ENCODE data around the gene ARID1B. TPM values are rescaled to one million over a fixed set of nuclear protein-coding genes. Genes with fewer than 3 reads are reported as not detected.

ARID1B gene
- total RNA-seq, 1 experiment from 2014 or later = 60.3 TPM

DNA sequence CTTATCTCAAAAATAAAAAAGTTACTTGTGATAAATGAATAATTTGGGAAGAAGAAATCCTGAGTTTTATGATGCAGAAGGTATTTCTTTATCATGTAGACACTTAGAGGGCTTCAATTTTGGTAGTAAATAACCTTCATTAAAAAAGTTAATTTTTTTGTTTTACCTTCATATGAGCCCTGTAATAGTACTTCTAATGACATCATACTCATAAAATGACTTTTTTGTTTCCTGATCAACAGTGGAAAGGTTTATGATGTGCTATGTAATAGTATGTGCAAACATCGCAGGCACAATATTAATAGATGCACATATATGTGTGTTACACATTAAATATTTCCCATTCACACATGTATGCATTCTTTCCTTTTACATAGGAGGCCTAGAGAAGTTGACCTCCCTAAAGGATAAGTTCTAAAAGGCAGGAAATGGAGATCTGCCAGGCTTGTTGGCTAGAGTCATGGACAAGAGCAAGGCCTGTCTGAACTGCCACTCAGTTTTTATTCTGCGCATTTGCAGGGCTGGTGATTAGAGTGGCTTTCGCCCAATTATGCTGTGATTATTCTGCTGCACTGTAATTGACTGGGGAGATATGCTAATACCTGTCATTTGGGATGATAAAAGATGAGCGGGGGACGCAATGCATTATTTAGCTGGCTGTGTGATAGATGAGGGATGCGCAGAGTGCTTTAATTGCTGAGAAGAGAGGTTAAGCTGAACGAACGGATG is 273.5 kb downstream of the ARID1B start:
- no peak for ATAC-seq
- CTCF ChIA-PET = no interaction called here
- TF ChIP-seq, protein P1, sequence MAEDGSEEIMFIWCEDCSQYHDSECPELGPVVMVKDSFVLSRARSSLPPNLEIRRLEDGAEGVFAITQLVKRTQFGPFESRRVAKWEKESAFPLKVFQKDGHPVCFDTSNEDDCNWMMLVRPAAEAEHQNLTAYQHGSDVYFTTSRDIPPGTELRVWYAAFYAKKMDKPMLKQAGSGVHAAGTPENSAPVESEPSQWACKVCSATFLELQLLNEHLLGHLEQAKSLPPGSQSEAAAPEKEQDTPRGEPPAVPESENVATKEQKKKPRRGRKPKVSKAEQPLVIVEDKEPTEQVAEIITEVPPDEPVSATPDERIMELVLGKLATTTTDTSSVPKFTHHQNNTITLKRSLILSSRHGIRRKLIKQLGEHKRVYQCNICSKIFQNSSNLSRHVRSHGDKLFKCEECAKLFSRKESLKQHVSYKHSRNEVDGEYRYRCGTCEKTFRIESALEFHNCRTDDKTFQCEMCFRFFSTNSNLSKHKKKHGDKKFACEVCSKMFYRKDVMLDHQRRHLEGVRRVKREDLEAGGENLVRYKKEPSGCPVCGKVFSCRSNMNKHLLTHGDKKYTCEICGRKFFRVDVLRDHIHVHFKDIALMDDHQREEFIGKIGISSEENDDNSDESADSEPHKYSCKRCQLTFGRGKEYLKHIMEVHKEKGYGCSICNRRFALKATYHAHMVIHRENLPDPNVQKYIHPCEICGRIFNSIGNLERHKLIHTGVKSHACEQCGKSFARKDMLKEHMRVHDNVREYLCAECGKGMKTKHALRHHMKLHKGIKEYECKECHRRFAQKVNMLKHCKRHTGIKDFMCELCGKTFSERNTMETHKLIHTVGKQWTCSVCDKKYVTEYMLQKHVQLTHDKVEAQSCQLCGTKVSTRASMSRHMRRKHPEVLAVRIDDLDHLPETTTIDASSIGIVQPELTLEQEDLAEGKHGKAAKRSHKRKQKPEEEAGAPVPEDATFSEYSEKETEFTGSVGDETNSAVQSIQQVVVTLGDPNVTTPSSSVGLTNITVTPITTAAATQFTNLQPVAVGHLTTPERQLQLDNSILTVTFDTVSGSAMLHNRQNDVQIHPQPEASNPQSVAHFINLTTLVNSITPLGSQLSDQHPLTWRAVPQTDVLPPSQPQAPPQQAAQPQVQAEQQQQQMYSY (CRISPR knock-in tag; IDR thresholded peaks at IDR 0.05) = no peak
- TF ChIP-seq ZNF416 (CRISPR knock-in tag; IDR thresholded peaks at IDR 0.05) = no peak
- no peak for TF ChIP-seq CREM (CRISPR knock-in tag; IDR thresholded peaks at IDR 0.05)
- no peak for TF ChIP-seq MYBL2 (CRISPR knock-in tag; IDR thresholded peaks at IDR 0.05)
- TF ChIP-seq NR1H2 (CRISPR knock-in tag; IDR thresholded peaks at IDR 0.05) = no peak
- TF ChIP-seq, protein P2, sequence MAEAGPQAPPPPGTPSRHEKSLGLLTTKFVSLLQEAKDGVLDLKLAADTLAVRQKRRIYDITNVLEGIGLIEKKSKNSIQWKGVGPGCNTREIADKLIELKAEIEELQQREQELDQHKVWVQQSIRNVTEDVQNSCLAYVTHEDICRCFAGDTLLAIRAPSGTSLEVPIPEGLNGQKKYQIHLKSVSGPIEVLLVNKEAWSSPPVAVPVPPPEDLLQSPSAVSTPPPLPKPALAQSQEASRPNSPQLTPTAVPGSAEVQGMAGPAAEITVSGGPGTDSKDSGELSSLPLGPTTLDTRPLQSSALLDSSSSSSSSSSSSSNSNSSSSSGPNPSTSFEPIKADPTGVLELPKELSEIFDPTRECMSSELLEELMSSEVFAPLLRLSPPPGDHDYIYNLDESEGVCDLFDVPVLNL (CRISPR knock-in tag; IDR thresholded peaks at IDR 0.05; ENCODE audit: borderline replicate concordance, low read depth) = no peak
- TF ChIP-seq, protein P3, sequence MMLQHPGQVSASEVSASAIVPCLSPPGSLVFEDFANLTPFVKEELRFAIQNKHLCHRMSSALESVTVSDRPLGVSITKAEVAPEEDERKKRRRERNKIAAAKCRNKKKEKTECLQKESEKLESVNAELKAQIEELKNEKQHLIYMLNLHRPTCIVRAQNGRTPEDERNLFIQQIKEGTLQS (CRISPR knock-in tag; conservative IDR thresholded peaks at IDR 0.05) = no peak
- TF ChIP-seq, protein P4, sequence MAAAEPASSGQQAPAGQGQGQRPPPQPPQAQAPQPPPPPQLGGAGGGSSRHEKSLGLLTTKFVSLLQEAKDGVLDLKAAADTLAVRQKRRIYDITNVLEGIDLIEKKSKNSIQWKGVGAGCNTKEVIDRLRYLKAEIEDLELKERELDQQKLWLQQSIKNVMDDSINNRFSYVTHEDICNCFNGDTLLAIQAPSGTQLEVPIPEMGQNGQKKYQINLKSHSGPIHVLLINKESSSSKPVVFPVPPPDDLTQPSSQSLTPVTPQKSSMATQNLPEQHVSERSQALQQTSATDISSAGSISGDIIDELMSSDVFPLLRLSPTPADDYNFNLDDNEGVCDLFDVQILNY (CRISPR knock-in tag; IDR thresholded peaks at IDR 0.05) = no peak
- TF ChIP-seq, protein P5, sequence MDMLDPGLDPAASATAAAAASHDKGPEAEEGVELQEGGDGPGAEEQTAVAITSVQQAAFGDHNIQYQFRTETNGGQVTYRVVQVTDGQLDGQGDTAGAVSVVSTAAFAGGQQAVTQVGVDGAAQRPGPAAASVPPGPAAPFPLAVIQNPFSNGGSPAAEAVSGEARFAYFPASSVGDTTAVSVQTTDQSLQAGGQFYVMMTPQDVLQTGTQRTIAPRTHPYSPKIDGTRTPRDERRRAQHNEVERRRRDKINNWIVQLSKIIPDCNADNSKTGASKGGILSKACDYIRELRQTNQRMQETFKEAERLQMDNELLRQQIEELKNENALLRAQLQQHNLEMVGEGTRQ (CRISPR knock-in tag; IDR thresholded peaks at IDR 0.05) = no peak
- TF ChIP-seq ZNF423 (CRISPR knock-in tag; IDR thresholded peaks at IDR 0.05) = no peak
- TF ChIP-seq ZNF232 (CRISPR knock-in tag; IDR thresholded peaks at IDR 0.05) = no peak
- TF ChIP-seq, protein P6, sequence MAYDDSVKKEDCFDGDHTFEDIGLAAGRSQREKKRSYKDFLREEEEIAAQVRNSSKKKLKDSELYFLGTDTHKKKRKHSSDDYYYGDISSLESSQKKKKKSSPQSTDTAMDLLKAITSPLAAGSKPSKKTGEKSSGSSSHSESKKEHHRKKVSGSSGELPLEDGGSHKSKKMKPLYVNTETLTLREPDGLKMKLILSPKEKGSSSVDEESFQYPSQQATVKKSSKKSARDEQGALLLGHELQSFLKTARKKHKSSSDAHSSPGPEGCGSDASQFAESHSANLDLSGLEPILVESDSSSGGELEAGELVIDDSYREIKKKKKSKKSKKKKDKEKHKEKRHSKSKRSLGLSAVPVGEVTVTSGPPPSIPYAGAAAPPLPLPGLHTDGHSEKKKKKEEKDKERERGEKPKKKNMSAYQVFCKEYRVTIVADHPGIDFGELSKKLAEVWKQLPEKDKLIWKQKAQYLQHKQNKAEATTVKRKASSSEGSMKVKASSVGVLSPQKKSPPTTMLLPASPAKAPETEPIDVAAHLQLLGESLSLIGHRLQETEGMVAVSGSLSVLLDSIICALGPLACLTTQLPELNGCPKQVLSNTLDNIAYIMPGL (CRISPR knock-in tag; IDR thresholded peaks at IDR 0.05) = no peak
- no peak for TF ChIP-seq ZNF121 (CRISPR knock-in tag; IDR thresholded peaks at IDR 0.05)
- TF ChIP-seq ZNF263 (CRISPR knock-in tag; IDR thresholded peaks at IDR 0.05; ENCODE audit: low read depth) = no peak
- TF ChIP-seq, protein P7, sequence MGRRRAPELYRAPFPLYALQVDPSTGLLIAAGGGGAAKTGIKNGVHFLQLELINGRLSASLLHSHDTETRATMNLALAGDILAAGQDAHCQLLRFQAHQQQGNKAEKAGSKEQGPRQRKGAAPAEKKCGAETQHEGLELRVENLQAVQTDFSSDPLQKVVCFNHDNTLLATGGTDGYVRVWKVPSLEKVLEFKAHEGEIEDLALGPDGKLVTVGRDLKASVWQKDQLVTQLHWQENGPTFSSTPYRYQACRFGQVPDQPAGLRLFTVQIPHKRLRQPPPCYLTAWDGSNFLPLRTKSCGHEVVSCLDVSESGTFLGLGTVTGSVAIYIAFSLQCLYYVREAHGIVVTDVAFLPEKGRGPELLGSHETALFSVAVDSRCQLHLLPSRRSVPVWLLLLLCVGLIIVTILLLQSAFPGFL (CRISPR knock-in tag; IDR thresholded peaks at IDR 0.05; ENCODE audit: borderline replicate concordance) = no peak
- no peak for TF ChIP-seq GTF2I (CRISPR knock-in tag; conservative IDR thresholded peaks at IDR 0.05)
- TF ChIP-seq NR3C1 (CRISPR knock-in tag; conservative IDR thresholded peaks at IDR 0.05; ENCODE audit: low read depth) = no peak
- TF ChIP-seq, protein P8, sequence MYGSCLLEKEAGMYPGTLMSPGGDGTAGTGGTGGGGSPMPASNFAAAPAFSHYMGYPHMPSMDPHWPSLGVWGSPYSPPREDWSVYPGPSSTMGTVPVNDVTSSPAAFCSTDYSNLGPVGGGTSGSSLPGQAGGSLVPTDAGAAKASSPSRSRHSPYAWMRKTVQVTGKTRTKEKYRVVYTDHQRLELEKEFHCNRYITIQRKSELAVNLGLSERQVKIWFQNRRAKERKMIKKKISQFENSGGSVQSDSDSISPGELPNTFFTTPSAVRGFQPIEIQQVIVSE (CRISPR knock-in tag; IDR thresholded peaks at IDR 0.05; ENCODE audit: borderline replicate concordance) = no peak
- Mint-ChIP-seq H3K9me3 (peaks cover 10% of the 10 kb centered on the region), H3K36me3 (peaks cover 10% of the 10 kb centered on the region), H3K27ac (no peak overlapping the region; the same call in 1 of the 2 replicates), H3K4me3 (no peak overlapping the region), H3K27me3 (ENCODE audit: low read depth) (no peaks in the 10 kb centered on the region), H3K4me1 (peaks cover 34% of the 10 kb centered on the region)
- POLR2A ChIA-PET = no interaction called here
- DNase-seq (ENCODE audit: low spot score) = no peak
